HG03175 (cell line): Measurements from ENCODE around the gene TRIM47.

Source experiments
- ATAC-seq: cut with Tn5 transposase; IDR thresholded peaks from one replicate; pipeline ENCODE4 v1.9.1; 2021; ENCODE audit warnings: mild to moderate bottlenecking, moderate library complexity; ENCODE audit not compliant: unreplicated experiment

The TRIM47 gene

DNA sequence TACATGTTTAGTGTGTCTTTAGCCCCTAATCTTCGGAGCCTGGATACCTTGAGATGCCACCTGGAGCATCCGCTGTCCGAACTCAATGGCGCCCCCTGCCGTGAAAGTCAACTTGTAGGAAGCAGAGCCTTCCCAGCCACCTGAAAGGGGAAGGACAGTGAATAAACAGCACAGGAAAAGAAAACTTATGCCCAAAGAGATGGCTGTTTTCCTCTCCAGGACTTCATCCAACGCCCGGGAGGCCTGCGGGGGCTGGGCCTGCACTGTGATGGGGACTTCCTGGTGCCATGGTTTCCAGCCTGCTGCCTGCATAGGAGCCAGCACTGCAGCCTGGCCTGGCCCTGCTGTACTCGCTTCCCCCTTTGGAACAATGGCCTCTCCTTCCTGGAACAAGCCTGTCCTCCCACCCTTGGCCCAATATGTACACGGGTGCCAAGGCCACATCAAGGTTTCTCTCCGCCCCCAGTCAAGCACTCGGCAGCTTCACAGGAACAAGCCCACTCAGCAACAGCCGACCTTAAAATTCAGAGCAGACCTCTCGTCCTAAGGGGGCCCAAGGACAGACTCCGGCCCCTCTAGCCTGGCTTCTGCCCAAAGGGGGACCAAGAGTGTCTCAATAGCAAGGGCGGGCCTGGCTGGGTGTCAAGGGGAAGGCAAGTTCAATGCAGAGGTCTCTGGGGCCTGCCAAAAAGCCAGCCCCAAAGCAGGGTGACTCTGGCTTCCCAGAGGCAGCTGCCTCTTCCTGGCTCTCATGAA lies 29.7 kb downstream of the TRIM47 start:
- no peak for ATAC-seq

GRCh38 chr17:75847614-75848522 lies 30.5 kb downstream of the TRIM47 start:
- no peak for ATAC-seq

GRCh38 chr17:75846692-75847613 lies 31.4 kb downstream of the TRIM47 start:
- ATAC-seq, result no peak

DNA sequence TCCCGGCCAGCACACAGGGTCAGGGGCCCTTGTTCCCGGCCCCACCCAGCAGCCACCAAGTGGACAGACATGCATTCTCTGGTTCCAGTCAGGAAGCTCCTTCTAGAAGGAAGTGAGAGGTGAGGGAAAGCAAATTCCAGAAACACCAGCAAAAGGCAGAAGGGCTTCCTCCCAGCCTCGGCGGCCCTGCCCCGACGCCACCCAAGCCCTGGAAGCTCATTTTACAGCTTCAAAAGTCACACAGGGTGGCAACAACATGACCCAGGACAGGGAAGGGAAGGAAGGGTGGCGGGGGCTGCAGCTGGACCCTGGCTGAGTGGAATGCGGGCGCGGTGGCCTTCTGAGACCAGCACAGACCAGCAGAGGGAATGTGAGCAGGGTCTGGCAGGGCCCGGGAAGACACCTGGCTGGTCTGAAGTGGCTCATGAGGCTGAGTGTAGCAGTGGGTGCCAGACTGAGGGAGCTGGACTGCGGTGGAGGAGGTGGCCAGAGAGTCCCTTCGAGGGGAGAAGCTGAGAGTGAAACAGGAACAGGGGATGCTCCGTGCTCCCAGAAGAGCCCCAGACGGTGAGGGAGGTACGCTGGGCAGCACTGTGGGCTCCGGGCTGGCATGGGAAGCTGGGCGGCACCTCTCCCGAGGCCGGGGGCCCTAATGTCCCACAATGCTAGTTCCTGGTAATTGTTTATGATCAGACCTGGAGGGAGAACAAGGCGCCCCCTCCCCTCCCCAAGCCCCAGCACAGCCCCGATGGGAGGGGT lies 32.3 kb downstream of the TRIM47 start:
- ATAC-seq, result no peak

DNA sequence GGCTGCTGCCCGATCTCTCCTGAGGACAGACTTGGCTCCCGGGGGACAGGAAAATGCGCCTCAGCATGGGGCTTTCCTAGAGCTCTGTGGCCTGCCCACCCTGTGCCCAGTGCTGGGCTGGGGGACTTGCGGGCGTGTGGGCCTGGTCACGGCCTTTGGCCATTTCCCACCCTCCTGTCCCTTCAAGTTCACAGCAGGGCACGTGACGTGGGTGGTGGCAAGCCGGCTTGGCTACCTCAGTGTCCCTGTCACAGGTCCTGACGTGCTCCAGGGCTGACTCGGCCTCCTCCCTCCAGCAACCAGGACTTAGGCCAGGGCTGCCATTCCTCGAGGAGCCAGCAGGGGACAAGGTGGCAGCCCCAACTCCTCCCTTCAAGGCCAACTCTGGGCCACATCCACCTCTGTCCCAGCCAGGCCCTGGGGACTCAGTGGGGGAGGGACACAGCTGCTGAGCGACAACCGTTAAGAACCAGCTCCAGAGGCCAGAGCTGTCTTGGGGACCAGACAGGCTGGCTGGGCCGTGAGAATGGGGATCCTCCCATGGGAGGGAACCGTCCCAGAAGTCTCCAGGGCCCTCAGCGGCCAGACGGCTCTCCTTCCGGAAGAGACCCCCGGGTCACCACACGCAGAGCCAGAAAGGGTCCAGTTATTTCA lies 33.2 kb downstream of the TRIM47 start:
- peak; percentile 71 for ATAC-seq

GRCh38 chr17:75844530-75845057 lies 33.8 kb downstream of the TRIM47 start:
- no peak for ATAC-seq

- ATAC-seq, result no peak
These were observed 34.5 kb downstream of the TRIM47 start, which contains the start of gene UNC13D for GRCh38 chr17:75843577-75844529. UNC13D (minus strand) TSS chr17:75844404; CDS start chr17:75844337, 67 bp downstream.

- ATAC-seq, result no peak
These were observed 35.3 kb downstream of the TRIM47 start for GRCh38 chr17:75842963-75843576.

DNA sequence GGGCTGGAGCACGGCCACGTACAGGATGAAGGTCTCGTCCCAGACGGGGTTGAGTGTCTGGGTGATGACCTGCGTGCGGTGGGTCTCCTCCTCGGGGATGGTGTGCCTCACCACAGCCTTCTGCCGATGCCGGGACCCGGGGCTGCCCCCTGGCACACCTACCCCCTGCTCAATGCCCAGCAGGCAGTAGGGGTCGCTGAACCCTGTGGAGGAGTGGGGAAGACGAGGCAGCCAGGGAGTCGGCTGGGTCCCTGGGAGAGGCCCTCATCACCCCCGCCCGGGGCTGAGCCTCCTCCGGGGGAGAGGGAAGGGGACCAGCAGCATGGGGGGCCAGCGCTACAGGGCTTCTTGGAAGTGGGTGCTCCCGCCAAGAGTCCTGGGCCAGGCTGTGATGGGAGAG lies 36.0 kb downstream of the TRIM47 start:
- no peak for ATAC-seq

- ATAC-seq, result no peak
These were observed 37.6 kb downstream of the TRIM47 start for GRCh38 chr17:75840799-75841164.

- no peak for ATAC-seq
These were observed 38.2 kb downstream of the TRIM47 start for GRCh38 chr17:75839942-75840798.

DNA sequence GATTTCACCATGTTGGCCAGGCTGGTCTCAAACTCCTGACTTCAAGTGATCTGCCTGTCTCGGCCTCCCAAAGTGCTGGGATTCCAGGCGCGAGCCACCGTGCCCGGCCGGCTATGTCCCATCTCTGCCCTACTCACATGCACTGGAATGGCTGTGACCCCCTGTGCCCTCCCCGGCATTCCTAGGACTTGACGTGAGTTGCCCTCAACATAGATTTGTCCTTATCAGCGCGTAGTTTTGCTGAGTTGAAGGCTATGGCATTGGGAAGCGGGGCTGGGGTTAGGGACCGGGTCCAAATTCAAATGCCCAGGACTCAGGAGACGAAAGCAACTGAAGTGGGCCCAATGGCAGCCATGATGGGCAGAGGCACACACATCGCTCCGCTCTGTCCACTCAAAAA lies 40.0 kb downstream of the TRIM47 start:
- no peak for ATAC-seq

GRCh38 chr17:75837899-75838298 lies 40.5 kb downstream of the TRIM47 start:
- ATAC-seq, result no peak

DNA sequence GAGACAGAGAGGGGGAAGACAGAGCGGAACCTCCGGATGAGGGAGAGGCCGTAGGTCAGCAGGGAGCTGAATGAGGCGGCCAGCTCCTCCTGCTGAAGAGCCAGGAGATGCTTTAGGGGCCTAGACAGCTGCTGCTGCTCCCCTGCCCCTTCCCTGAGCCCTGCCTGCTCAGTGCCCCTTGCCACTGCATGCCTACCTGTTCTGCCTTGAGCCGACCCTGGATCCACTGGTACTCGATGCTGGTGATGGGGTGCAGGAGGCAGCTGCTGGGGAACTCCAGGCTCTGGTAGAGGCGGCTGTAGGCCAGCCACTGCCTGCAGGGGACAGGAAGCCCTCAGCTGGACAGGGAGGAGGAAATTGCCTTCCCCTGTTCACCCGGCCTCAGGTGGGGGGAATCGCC lies 41.8 kb downstream of the TRIM47 start:
- no peak for ATAC-seq

GRCh38 chr17:75835654-75835987 lies 42.8 kb downstream of the TRIM47 start:
- ATAC-seq, result no peak

DNA sequence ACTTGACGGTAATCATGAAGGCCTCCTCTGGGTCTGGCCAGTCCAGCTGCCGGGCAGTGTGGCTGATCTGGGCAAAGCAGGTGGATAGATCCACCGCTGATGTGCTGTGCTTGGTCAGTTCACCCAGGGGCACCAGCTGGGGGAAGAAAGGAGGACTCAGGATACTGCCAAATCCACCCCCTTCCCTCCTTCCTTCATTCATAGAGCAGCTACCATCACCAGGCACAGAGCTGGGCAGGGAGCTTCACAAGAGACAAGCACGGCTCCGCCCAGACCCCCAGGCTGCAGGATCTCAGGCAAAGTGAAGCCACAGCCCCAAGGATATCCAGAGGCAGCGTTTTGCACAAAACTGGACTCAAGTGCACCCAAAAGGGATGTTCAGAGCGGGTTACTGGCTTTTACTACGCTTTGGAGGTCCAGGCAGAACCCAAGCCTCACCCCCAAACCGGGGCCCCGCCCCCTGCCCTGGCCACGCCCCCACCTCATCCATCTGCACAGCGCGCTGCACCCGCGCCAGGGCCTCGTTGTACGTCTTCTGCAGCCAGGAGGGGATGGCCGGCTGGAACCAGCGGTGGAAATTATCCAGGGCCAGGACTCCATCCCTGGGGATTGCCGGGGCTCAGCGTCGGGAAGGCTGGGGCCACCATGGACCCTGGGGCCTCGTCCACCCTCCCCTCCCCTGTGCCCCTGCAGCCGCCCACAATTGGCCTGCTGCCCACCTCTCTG lies 43.3 kb downstream of the TRIM47 start:
- ATAC-seq, result no peak
